Upper lobe of left lung (tissue), 6 donors: ENCODE measurements around the gene RUBCN. TPM values are rescaled to one million over a fixed set of nuclear protein-coding genes. Genes with fewer than 3 reads are reported as not detected.

Source experiments
- ATAC-seq, 2 donors: fragments of 200-7000 bp; cut with Tn5 transposase; one replicate each; pipeline ENCODE4 v1.9.1; 2022; ENCODE audit warnings: mild to moderate bottlenecking in 2 of 2, moderate library complexity in 2 of 2; ENCODE audit not compliant: low FRiP score in 2 of 2
- DNase-seq, 2 donors: peaks; one replicate each; pipeline ENCODE4 v3.0.0-alpha.2; 2019 to 2020
- H3K27ac ChIP-seq, 4 donors: fragments of 200-600 bp; sonication (generic); one replicate each; pipeline ENCODE4 v1.5.1; 2016 to 2019
- H3K27me3 ChIP-seq, 4 donors: fragments of 200-600 bp; sonication (generic); one replicate each; pipeline ENCODE4 v1.5.1; 2017 to 2019
- H3K36me3 ChIP-seq, 4 donors: fragments of 200-600 bp; sonication (generic); one replicate each; pipeline ENCODE4 v1.5.1; 2016 to 2019
- H3K4me1 ChIP-seq, 4 donors: fragments of 200-600 bp; sonication (generic); one replicate each; pipeline ENCODE4 v1.5.1; 2018 to 2019
- H3K4me3 ChIP-seq, 4 donors: fragments of 200-600 bp; sonication (generic); one replicate each; pipeline ENCODE4 v1.5.1; 2017 to 2019; ENCODE audit warnings: mild to moderate bottlenecking in 2 of 4, moderate library complexity in 1 of 4
- H3K9me3 ChIP-seq, 4 donors: fragments of 200-600 bp; sonication (generic); one replicate each; pipeline ENCODE4 v1.5.1; 2018 to 2019
- CTCF ChIP-seq, 6 experiments: fragments of 450-650 bp in 4 of 6; fragments of 200-600 bp in 2 of 6; sonication (generic) in 2 of 6; IDR thresholded peaks; one replicate each; pipeline ENCODE4 v1.5.1; 2016 to 2019; ENCODE audit warnings: antibody characterized with exemption in 6 of 6
- EP300 ChIP-seq, 4 donors: sonication (generic); formaldehyde crosslinking; IDR thresholded peaks; one replicate each; pipeline ENCODE4 v1.5.1; 2017; ENCODE audit warnings: antibody characterized with exemption in 4 of 4, control low read depth in 2 of 4
- POLR2A ChIP-seq, 4 donors: fragments of 450-650 bp; IDR thresholded peaks; one replicate each; pipeline ENCODE4 v1.5.1; 2016 to 2017; ENCODE audit warnings: antibody characterized with exemption in 4 of 4, mild to moderate bottlenecking in 2 of 4
- POLR2AphosphoS5 ChIP-seq, 2 donors: sonication (generic); formaldehyde crosslinking; IDR thresholded peaks; one replicate each; pipeline ENCODE4 v1.5.1; 2017; ENCODE audit warnings: antibody characterized with exemption in 2 of 2
- WGBS, 2 donors: methylation state at CpG; one replicate each; pipeline ENCODE4 v1.1.5; 2017 to 2018; 5-methylcytosine and 5-hydroxymethylcytosine counted together
- total RNA-seq, 6 donors: library from RNA; depleted of rRNA in 4 of 6; stranded (reverse); fragments of >200 nt in 4 of 6; gene quantifications; one replicate each; pipeline versions ENCODE4 v1.1.0 to v1.2.1, GENCODE V29; 2016 to 2021
- donor health status: DM: no; HTN: no; CAD: no; lungs with moderate emphysema.
- donor health status: DM: no; HTN: yes; CAD: no; lungs with severe emphysema.

Gene RUBCN
- total RNA-seq, 6 donors from 2014 or later = 34.8 to 103 (median 51.2) TPM

GRCh38 chr3:197686899-197687298 lies 49.8 kb downstream of the RUBCN start:
- peaks cover 13 to 79% (median 44%) of the 10 kb centered on the region in 4 donors for H3K36me3 ChIP-seq
- H3K27ac ChIP-seq = no peak overlapping the region
- no peak for DNase-seq
- no peak overlapping the region for H3K4me3 ChIP-seq
- 83 to 87% methylated on average over 4 of the region's 4 CpGs for WGBS, 2 donors
- ATAC-seq = no peak
- H3K4me1 ChIP-seq = no peaks in the 10 kb centered on the region
- H3K9me3 ChIP-seq = no peaks in the 10 kb centered on the region
- TF ChIP-seq POLR2A (IDR thresholded peaks at IDR 0.05) = no peak
- H3K27me3 ChIP-seq = no peaks in the 10 kb centered on the region

- no peak for ATAC-seq
- 89 to 98% methylated on average over 3 of the region's 3 CpGs for WGBS, 2 donors
These were observed 51.2 kb downstream of the RUBCN start for GRCh38 chr3:197685546-197685945.

GRCh38 chr3:197683191-197683590 lies 53.5 kb downstream of the RUBCN start:
- 89 to 90% methylated on average over 13 of the region's 13 CpGs for WGBS, 2 donors
- Histone ChIP-seq H3K4me1 (no peaks in the 10 kb centered on the region), H3K27me3 (no peaks in the 10 kb centered on the region), H3K9me3 (no peaks in the 10 kb centered on the region), H3K27ac (no peak overlapping the region), H3K4me3 (no peak overlapping the region), H3K36me3 (peaks cover 20 to 66% (median 46%) of the 10 kb centered on the region in 4 donors)
- TF ChIP-seq EP300 (IDR thresholded peaks at IDR 0.05) (no peak), POLR2AphosphoS5 (IDR thresholded peaks at IDR 0.05) (no peak), POLR2A (IDR thresholded peaks at IDR 0.05) (no peak), CTCF (IDR thresholded peaks at IDR 0.05) (no peak)
- ATAC-seq = no peak
- peak in 1 of 2 donors; percentile 31 for DNase-seq

More at GRCh38 chr3:197685546-197685945, 51.2 kb downstream of the RUBCN start:
- Histone ChIP-seq H3K27me3 (no peaks in the 10 kb centered on the region), H3K4me1 (no peaks in the 10 kb centered on the region), H3K4me3 (no peak overlapping the region), H3K27ac (no peak overlapping the region), H3K36me3 (peaks cover 20 to 80% (median 47%) of the 10 kb centered on the region in 4 donors), H3K9me3 (no peaks in the 10 kb centered on the region)
- DNase-seq = no peak
- no peak for TF ChIP-seq EP300 (IDR thresholded peaks at IDR 0.05)
- no peak for TF ChIP-seq CTCF (IDR thresholded peaks at IDR 0.05)
- TF ChIP-seq POLR2AphosphoS5 (IDR thresholded peaks at IDR 0.05) = no peak
- no peak for TF ChIP-seq POLR2A (IDR thresholded peaks at IDR 0.05)

- 96 to 97% methylated on average over 15 of the region's 15 CpGs for WGBS, 2 donors
- Histone ChIP-seq H3K27me3 (no peaks in the 10 kb centered on the region), H3K27ac (no peak overlapping the region), H3K9me3 (no peaks in the 10 kb centered on the region), H3K4me3 (no peak overlapping the region), H3K36me3 (peaks cover 20 to 62% (median 43%) of the 10 kb centered on the region in 4 donors), H3K4me1 (no peaks in the 10 kb centered on the region)
- DNase-seq = no peak
- no peak for ATAC-seq
- TF ChIP-seq POLR2AphosphoS5 (IDR thresholded peaks at IDR 0.05) (no peak), CTCF (IDR thresholded peaks at IDR 0.05) (no peak), EP300 (IDR thresholded peaks at IDR 0.05) (no peak), POLR2A (IDR thresholded peaks at IDR 0.05) (no peak)
These were observed 54.0 kb downstream of the RUBCN start for GRCh38 chr3:197682713-197683112.

GRCh38 chr3:197680955-197681521 lies 55.7 kb downstream of the RUBCN start:
- TF ChIP-seq EP300 (IDR thresholded peaks at IDR 0.05) (no peak), POLR2AphosphoS5 (IDR thresholded peaks at IDR 0.05) (no peak), CTCF (IDR thresholded peaks at IDR 0.05) (no peak)
- ATAC-seq (no peak), DNase-seq (no peak)
- Histone ChIP-seq H3K27me3 (no peaks in the 10 kb centered on the region), H3K9me3 (no peaks in the 10 kb centered on the region), H3K4me3 (no peak overlapping the region), H3K36me3 (peaks cover 20 to 61% (median 39%) of the 10 kb centered on the region in 4 donors), H3K27ac (no peak overlapping the region), H3K4me1 (peaks cover 0 to 10% (median 7%) of the 10 kb centered on the region in 4 donors)
- 82 to 92% methylated on average over 12 of the region's 12 CpGs for WGBS, 2 donors
